Measurements from ENCODE around the gene FCHO1. TPM values are rescaled to one million over a fixed set of nuclear protein-coding genes. Genes with fewer than 3 reads are reported as not detected.

Gene FCHO1
- polyA plus RNA-seq, 1 donor from 2014 or later: 42.4 TPM

- H3K36me3 Mint-ChIP-seq: peaks cover 7% of the 10 kb centered on the region
- peaks cover 8 to 9% (median 9%) of the 10 kb centered on the region in 3 donors for H3K4me1 Mint-ChIP-seq
- no peaks in the 10 kb centered on the region for H3K9me3 Mint-ChIP-seq
- peaks cover 17% of the 10 kb centered on the region for H3K27me3 Mint-ChIP-seq
- H3K27ac Mint-ChIP-seq: no peak overlapping the region
- H3K4me3 Mint-ChIP-seq: no peak overlapping the region
Measured at GRCh38 chr19:17805427-17805826, 54.1 kb downstream of the FCHO1 start.

DNA sequence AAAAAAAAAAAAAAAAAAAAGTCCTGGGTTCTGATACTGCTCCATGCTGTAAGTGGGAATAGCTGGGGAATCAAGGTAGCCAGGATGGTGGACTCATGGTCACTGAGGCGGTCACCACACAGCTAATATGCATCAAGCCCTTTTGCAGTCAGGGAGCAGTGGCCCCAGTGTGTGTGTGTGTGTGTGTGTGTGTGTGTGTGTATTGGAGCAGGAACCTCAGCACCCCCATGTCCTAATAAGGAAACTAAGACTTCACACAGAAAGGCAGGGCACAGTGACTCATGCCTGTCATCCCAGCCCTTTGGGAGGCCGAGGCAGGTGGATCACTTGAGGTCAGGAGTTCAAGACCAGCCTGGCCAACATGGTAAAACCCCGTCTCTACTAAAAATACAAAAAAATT, 55.7 kb downstream of the FCHO1 start:
- peaks cover 15% of the 10 kb centered on the region for H3K27me3 Mint-ChIP-seq
- no peaks in the 10 kb centered on the region for H3K9me3 Mint-ChIP-seq
- H3K36me3 Mint-ChIP-seq: peaks cover 7% of the 10 kb centered on the region
- H3K27ac Mint-ChIP-seq: no peak overlapping the region
- no peak overlapping the region for H3K4me3 Mint-ChIP-seq
- peaks cover 8 to 9% (median 9%) of the 10 kb centered on the region in 3 donors for H3K4me1 Mint-ChIP-seq

DNA sequence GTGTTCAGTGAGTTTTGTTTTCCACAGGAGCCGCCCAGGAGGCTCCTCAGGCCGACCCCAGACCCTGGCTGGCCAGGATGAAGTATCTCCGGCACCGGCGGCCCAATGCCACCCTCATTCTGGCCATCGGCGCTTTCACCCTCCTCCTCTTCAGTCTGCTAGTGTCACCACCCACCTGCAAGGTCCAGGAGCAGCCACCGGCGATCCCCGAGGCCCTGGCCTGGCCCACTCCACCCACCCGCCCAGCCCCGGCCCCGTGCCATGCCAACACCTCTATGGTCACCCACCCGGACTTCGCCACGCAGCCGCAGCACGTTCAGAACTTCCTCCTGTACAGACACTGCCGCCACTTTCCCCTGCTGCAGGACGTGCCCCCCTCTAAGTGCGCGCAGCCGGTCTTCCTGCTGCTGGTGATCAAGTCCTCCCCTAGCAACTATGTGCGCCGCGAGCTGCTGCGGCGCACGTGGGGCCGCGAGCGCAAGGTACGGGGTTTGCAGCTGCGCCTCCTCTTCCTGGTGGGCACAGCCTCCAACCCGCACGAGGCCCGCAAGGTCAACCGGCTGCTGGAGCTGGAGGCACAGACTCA, 56.5 kb downstream of the FCHO1 start:
- Mint-ChIP-seq H3K9me3 (peaks cover 0 to 2% (median 0%) of the 10 kb centered on the region in 3 donors), H3K36me3 (peaks cover 6% of the 10 kb centered on the region), H3K4me1 (peaks cover 5 to 8% (median 8%) of the 10 kb centered on the region in 3 donors), H3K4me3 (peak overlapping the region in 3 of 4 donors; percentile 46 to 60 (median 60)), H3K27ac (no peak overlapping the region), H3K27me3 (peaks cover 11% of the 10 kb centered on the region)

- H3K4me3 Mint-ChIP-seq: no peak overlapping the region
- H3K4me1 Mint-ChIP-seq: peaks cover 0 to 4% (median 0%) of the 10 kb centered on the region in 3 donors
- peaks cover 7% of the 10 kb centered on the region for H3K27me3 Mint-ChIP-seq
- H3K9me3 Mint-ChIP-seq: peaks cover 0 to 2% (median 0%) of the 10 kb centered on the region in 3 donors
- H3K27ac Mint-ChIP-seq: no peak overlapping the region
- peaks cover 2% of the 10 kb centered on the region for H3K36me3 Mint-ChIP-seq
Measured at GRCh38 chr19:17811103-17811502, 59.8 kb downstream of the FCHO1 start.

- peaks cover 7% of the 10 kb centered on the region for H3K27me3 Mint-ChIP-seq
- no peak overlapping the region for H3K4me3 Mint-ChIP-seq
- peaks cover 2% of the 10 kb centered on the region for H3K36me3 Mint-ChIP-seq
- H3K27ac Mint-ChIP-seq: no peak overlapping the region
- H3K9me3 Mint-ChIP-seq: peaks cover 0 to 2% (median 0%) of the 10 kb centered on the region in 3 donors
- peaks cover 0 to 4% (median 0%) of the 10 kb centered on the region in 3 donors for H3K4me1 Mint-ChIP-seq
Measured at GRCh38 chr19:17811681-17812080, 60.4 kb downstream of the FCHO1 start.

DNA sequence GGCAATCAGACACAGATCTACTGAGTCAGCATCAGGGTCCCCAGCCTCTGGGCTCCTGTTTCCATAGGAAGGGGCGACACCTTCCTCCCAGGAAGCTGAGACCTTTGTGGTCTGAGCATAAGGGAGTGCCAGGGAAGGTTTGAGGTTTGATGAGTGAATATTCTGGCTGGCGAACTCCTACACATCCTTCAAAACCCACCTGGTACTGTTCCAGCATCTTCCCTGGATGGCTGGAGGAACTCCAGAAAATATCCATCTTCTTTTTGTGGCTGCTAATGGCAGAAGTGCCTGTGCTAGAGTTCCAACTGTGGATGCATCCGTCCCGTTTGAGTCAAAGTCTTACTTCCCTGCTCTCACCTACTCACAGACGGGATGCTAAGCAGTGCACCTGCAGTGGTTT, 60.8 kb downstream of the FCHO1 start:
- no peak overlapping the region for H3K27ac Mint-ChIP-seq
- H3K4me3 Mint-ChIP-seq: no peak overlapping the region
- H3K9me3 Mint-ChIP-seq: peaks cover 0 to 2% (median 0%) of the 10 kb centered on the region in 3 donors
- H3K4me1 Mint-ChIP-seq: peaks cover 0 to 4% (median 0%) of the 10 kb centered on the region in 3 donors
- H3K36me3 Mint-ChIP-seq: peaks cover 2% of the 10 kb centered on the region
- H3K27me3 Mint-ChIP-seq: peaks cover 7% of the 10 kb centered on the region

- Mint-ChIP-seq H3K4me3 (peak overlapping the region in 1 of 4 donors; percentile 54), H3K27ac (no peak overlapping the region), H3K36me3 (no peaks in the 10 kb centered on the region), H3K27me3 (no peaks in the 10 kb centered on the region), H3K4me1 (peaks cover 0 to 2% (median 0%) of the 10 kb centered on the region in 3 donors), H3K9me3 (no peaks in the 10 kb centered on the region)
Measured at GRCh38 chr19:17817668-17818363, 66.5 kb downstream of the FCHO1 start.

GRCh38 chr19:17821190-17821589, 69.9 kb downstream of the FCHO1 start, which contains the start of gene INSL3:
Gene INSL3, minus strand, starts transcription at chr19:17821519. Its CDS starts 13 bp downstream, at chr19:17821506.
- no peaks in the 10 kb centered on the region for H3K9me3 Mint-ChIP-seq
- no peaks in the 10 kb centered on the region for H3K4me1 Mint-ChIP-seq
- H3K27me3 Mint-ChIP-seq: no peaks in the 10 kb centered on the region
- no peak within 1 kb of the TSS for H3K4me3 Mint-ChIP-seq
- H3K36me3 Mint-ChIP-seq: no peaks in the 10 kb centered on the region
- H3K27ac Mint-ChIP-seq: no peak within 1 kb of the TSS

DNA sequence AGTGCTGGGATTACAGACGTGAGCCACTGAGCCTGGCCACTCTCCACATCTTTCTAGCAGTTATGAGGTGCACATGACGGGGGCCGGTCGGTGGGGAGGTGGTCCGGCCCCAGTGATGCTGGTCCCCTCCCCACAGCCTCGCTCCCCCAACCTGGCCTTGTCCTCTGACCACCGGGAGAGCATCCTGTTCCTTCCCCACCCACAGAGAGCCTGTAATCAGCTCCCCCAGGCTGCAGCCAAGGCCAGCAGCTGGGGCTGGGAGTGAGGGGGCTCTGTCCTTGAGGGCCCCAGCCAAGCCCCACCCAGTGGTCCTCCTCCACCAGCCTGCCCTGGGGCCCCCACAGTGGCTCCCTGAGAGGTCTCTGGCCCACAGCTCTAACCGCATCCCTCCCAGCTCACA, 73.1 kb downstream of the FCHO1 start:
- Mint-ChIP-seq H3K4me1 (no peaks in the 10 kb centered on the region), H3K27me3 (no peaks in the 10 kb centered on the region), H3K4me3 (no peak overlapping the region), H3K27ac (no peak overlapping the region), H3K36me3 (peaks cover 4% of the 10 kb centered on the region), H3K9me3 (no peaks in the 10 kb centered on the region)

GRCh38 chr19:17826508-17827056, 75.3 kb downstream of the FCHO1 start:
- no peaks in the 10 kb centered on the region for H3K27me3 Mint-ChIP-seq
- no peak overlapping the region for H3K27ac Mint-ChIP-seq
- no peak overlapping the region for H3K4me3 Mint-ChIP-seq
- no peaks in the 10 kb centered on the region for H3K9me3 Mint-ChIP-seq
- peaks cover 7% of the 10 kb centered on the region for H3K36me3 Mint-ChIP-seq
- H3K4me1 Mint-ChIP-seq: no peaks in the 10 kb centered on the region

DNA sequence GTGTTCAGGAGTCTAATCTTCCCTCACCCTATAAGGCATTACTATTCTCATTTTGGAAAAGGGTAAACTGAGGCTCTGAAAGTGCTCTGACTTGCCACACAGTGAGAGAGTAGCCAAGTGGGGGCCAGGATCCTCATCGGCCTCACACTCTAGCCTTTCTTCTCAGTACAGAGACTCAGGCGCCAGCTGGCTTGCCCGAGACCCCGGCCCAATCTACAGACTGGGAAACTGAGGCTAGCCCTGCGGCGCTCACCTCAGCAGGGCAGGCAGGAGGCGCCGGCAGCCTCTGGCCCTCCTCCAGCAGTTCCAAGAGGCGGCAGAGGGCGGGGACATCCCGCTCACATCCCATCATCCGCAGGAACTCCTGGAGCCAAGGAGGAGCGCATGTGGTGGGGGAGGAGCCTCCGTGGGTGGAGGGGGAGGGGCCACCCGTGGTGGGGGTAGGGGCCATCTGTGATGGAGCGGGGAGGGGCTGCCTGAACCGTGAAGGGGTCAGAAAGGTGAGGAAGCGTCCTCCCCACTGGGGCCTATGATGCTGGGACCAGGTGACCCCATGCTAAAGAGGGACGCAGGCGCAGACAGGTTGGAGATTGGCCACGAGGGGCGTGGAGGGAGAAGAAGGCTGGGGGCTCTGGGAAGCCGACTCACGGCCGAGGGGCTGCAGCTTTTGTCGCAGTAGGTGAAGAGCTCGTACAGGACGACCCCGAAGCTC, 78.7 kb downstream of the FCHO1 start:
- H3K4me3 Mint-ChIP-seq: no peak overlapping the region
- peaks cover 0 to 2% (median 0%) of the 10 kb centered on the region in 3 donors for H3K4me1 Mint-ChIP-seq
- H3K27me3 Mint-ChIP-seq: no peaks in the 10 kb centered on the region
- no peaks in the 10 kb centered on the region for H3K9me3 Mint-ChIP-seq
- H3K36me3 Mint-ChIP-seq: peaks cover 9% of the 10 kb centered on the region
- H3K27ac Mint-ChIP-seq: peak overlapping the region in 2 of 3 donors; percentile 43 to 49

DNA sequence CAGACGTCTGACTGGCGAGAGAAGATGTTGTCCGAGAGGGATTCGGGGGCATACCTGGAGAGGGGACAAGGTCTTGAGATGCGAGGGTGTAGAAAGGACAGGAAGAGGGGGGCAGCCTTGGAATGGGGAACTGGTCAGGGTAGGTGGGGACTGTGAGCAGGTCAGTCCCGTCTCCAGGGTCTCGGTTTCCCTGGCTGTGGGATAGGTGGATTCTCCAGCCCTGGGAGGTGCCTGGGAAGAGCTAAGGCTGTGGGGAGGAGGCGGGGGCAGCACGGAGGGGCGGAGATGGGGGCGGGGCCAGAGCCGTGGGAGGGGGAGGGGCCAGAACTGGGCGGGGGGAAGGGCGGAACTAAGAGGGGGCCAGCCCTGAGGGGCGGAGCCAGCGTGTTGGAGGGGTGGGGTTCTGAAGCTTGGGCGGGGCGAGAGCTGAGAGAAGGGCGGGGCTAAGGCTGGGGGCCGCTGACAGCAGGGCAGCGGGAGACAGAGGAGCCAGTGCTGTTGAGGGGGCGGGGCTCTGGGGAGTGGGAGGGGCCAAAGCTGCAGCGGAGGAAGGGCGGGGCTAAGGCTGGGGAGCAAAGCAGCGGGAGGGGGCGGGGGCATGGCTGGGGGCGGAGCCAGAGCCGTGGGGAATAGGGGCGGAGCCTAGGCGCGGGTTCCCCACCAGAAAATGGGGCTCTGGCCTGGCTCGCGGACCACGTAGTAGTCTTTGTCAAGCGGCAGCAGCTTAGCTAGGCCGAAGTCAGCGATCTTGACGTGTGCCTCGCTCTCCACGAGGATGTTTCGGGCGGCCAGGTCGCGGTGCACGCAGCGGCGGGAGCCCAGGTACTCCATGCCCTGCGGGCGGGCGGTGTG, 79.5 kb downstream of the FCHO1 start:
- Mint-ChIP-seq H3K27me3 (no peaks in the 10 kb centered on the region), H3K9me3 (no peaks in the 10 kb centered on the region), H3K4me1 (peaks cover 0 to 2% (median 1%) of the 10 kb centered on the region in 3 donors), H3K4me3 (no peak overlapping the region), H3K27ac (peak overlapping the region in 1 of 3 donors; percentile 49), H3K36me3 (peaks cover 13% of the 10 kb centered on the region)

DNA sequence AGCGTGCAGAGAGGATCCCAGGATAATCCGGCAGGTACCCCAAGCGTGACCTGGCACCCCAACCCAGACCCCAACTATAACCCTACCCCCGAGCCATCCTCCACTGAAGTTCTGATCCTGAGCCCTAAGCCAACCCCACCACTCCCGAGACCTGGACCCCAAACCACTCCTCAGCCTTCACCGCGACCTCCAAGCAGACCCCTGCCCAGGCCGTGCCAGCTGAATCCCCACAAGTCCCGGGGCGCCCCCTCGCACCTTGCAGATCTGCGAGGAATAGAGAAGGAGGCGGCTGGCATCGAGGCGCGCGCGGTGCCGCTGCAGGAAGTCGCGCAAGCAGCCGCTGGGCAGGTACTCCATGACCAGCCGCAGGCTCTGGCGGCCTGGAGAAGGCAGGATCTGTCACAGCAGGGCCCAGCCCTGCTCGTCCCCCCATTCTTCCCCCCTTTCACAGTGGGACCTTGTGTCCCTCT, 80.2 kb downstream of the FCHO1 start:
- H3K9me3 Mint-ChIP-seq: no peaks in the 10 kb centered on the region
- peak overlapping the region in 1 of 3 donors; percentile 57 for H3K27ac Mint-ChIP-seq
- H3K36me3 Mint-ChIP-seq: peaks cover 14% of the 10 kb centered on the region

More for the DNA sequence above, 80.2 kb downstream of the FCHO1 start:
- Mint-ChIP-seq H3K4me3 (no peak overlapping the region), H3K27me3 (no peaks in the 10 kb centered on the region), H3K4me1 (peaks cover 0 to 2% (median 1%) of the 10 kb centered on the region in 3 donors)

Measured in IgD-negative memory B cell (primary cell).